ENCODE data around the gene PRPF18. TPM values are rescaled to one million over a fixed set of nuclear protein-coding genes. Genes with fewer than 3 reads are reported as not detected.

The PRPF18 gene
- total RNA-seq, 1 experiment from 2014 or later: 48.5 TPM

- DNase-seq (ENCODE audit: low read depth): no peak
Measured at GRCh38 chr10:13604357-13605040, 17.7 kb downstream of the PRPF18 start.

DNA sequence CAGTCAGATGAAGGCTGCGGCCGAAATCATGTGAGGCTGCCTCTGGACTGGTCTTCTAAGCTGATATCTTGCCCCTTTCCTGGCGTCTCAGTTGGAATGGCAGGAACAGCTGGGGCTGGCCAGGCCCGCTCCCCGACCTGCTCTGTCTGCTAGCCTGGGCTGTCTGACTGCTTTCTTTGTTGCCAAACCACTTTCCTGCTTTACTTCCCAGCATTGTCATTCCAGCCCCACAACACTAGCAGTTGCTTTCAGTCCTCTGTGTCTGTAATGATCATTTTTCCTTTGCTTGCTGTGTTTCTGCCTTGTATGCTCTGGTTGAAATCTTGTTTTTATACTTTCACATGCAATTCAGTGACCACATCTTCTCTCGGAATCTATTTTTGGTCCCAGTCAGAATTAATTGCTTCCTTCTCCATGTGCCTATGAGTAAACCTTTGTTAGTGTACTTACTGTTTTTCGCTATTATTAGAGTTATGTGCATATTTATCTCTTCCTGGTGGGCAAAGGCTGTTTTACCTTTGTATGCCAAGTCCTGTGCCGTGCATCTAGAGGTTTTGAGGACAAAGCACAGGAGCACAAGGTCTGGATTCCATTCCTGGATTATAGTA lies 21.6 kb downstream of the PRPF18 start:
- DNase-seq (ENCODE audit: low read depth): no peak

- no peak for DNase-seq (ENCODE audit: low read depth)
Measured at GRCh38 chr10:13612654-13613373, 26.0 kb downstream of the PRPF18 start.

- DNase-seq (ENCODE audit: low read depth): peak; percentile 11
Measured at GRCh38 chr10:13613519-13613918, 26.8 kb downstream of the PRPF18 start.

DNA sequence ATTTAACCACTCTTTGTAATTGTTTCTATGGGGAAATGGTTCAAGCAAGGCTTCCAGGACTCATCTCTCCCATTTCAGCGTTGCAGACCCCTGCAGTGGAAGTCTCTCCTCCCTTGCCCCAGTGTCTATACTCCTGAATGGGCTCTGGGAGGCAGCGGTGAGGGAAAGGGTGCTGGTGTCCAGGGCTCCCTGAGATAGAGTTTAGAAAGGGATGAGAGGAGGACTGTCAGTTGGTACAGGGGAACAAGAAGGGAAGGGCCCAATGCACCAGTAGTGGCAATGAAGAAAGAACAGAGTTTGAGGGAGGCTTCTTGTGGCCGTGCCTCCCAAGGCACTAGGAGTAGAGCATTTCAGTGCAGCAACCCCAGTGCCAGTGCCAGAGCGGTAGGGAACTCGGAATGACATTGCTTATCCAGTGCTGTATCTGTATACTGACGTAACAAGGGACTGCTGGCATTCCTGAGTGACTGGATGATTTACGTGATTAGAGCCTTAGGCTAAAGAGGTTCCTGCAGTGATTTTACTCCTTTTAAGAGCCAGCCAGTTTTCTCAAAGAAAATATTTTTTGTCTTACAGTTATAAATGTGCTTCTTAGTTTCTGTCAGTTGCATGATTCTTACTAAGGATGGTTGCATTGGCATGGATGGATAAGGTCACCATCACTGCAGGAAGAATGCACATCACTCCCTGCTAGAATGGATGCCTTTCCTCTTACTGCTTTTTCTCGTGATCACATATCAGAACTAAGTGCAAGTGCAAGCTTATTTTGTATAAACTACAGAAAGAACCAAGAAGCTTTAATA lies 28.0 kb downstream of the PRPF18 start:
- DNase-seq (ENCODE audit: low read depth): peak; percentile 21

GRCh38 chr10:13615650-13616300 lies 29.0 kb downstream of the PRPF18 start:
- peak; percentile 25 for DNase-seq (ENCODE audit: low read depth)

GRCh38 chr10:13617116-13617515 lies 30.4 kb downstream of the PRPF18 start:
- DNase-seq (ENCODE audit: low read depth): no peak

- DNase-seq (ENCODE audit: low read depth): no peak
Measured at GRCh38 chr10:13621931-13622330, 35.2 kb downstream of the PRPF18 start.

DNA sequence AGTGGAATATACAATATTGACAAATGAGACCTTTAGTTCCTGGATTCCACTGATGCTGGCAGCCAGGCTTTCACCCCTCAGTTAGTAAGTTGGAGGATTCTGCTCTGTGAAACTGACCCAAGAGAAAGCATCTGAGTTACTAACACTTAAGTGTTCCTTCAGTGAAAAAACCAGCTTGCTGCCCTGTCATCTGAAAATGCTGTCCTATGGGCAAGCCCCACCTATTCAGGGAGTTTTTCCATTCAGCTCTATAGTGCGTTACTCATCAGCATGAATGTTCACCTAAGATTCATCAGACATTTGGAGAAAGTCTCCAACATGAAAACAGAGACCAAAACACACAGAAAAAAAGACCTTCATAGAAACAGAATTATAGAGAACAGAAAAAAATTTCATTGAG lies 37.9 kb downstream of the PRPF18 start:
- DNase-seq (ENCODE audit: low read depth): no peak

DNA sequence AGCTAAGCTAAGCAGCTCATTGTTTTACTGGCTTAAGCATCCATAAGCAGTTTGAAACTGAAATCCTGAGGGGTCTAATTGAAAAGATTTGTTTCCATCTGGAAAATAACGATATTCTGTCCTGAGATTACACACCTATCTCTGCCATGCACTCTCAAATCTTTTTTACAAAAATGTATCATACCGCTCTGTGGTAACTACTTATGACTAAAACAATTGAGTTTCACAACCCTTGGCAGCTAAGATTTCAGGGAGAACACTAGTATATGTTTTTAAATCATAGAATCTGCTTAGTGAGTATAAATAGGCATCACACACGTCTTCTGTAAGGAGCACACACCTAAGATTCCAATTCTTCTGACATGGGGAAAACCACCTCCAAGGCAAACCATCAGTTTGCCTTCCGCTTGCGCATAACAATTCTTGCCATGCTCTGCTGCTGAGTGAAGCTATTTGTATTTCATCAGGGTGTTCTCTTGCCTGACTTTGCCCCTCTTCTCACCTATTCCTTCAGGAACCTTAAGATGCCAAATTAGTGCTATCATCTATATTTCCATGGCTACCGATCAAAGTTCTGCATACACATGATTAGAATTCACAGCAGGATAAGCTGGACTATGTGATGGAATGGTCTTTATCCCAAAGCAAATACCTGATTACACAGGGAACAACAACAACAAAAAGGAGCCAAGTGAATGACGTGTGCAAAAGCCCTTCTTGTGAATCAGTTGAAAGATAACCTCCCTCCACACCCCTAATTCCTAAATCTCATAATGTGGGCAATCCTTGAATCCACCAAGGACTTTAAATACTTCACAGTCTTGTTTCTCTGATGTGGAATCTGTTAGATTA lies 40.9 kb downstream of the PRPF18 start:
- no peak for DNase-seq (ENCODE audit: low read depth)

GRCh38 chr10:13628661-13629060 lies 41.9 kb downstream of the PRPF18 start:
- no peak for DNase-seq (ENCODE audit: low read depth)

GRCh38 chr10:13629116-13629515 lies 42.4 kb downstream of the PRPF18 start:
- DNase-seq (ENCODE audit: low read depth): no peak

- DNase-seq (ENCODE audit: low read depth): no peak
Measured at GRCh38 chr10:13630231-13630630, 43.5 kb downstream of the PRPF18 start.

GRCh38 chr10:13631594-13631993 lies 44.8 kb downstream of the PRPF18 start:
- DNase-seq (ENCODE audit: low read depth): no peak

DNA sequence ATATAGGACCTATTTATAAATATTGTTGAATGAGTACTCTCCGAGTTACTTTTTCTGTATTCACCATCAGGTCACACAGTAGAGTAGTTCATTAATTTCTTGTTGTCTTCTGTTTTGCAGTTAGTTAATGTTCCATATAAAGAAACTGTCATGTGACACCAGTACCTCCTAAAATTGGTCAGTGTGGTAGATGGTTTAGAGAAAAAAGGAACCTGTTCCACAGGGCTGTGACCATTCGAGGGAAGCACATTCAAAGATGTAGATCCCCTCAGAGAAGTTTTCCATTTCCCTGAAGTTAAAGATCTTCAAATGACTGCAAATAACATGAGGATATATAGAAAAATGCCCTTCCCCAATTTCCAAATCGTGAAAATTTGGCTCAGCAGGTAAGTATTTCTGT lies 45.7 kb downstream of the PRPF18 start:
- no peak for DNase-seq (ENCODE audit: low read depth)

GRCh38 chr10:13632884-13633440 lies 46.2 kb downstream of the PRPF18 start:
- DNase-seq (ENCODE audit: low read depth): no peak

DNA sequence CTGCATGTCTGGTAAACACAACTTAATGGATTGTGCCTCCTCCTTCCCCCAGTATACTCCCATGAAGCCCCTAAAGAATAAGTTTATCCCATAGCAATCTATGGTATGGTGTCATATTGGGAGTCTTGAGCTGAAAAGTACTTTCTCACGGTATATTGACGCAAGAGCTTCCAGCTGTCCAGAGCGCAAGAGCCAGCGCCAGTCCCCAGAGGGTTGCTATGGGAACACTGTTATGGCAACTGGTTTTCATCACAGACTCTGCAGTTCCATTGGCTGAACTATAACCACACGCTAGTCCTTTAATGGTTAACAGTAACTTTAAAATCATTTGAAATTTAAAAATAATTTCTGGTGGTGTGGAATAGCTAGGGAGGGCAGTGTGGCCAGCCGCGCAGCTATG lies 46.9 kb downstream of the PRPF18 start:
- no peak for DNase-seq (ENCODE audit: low read depth)

GRCh38 chr10:13634207-13634606 lies 47.4 kb downstream of the PRPF18 start:
- DNase-seq (ENCODE audit: low read depth): no peak

- DNase-seq (ENCODE audit: low read depth): no peak
Measured at GRCh38 chr10:13636776-13637175, 50.0 kb downstream of the PRPF18 start.

DNA sequence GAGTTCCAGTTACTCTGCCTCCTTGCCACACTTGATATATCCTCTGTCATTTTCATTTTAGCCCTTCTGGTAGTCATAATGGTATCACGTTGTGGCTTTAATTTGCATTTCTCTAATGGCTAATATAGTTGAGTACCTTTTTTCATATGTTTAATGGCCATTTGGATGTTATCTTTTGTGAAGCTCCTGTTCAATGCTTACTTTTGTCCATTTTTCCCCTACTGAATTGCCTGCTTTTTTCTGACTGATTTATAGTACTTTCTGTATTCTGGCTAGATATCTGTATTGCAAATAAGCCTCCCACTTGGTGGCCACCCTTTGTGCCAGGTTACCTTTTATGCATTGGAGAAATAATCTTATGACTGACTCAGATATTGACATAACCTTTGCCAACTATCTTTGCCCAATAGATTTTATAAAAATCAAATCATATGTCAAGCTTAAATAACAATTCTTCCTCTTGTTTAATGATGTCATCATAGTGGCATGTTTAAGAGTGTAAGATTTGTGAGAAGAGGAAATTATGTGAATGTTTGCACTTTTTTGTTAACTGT lies 50.6 kb downstream of the PRPF18 start:
- DNase-seq (ENCODE audit: low read depth): no peak

Data from Daoy (cell line).